Measurements from ENCODE around the gene DUSP15. TPM values are rescaled to one million over a fixed set of nuclear protein-coding genes. Genes with fewer than 3 reads are reported as not detected.

The DUSP15 gene
- total RNA-seq, 5 donors from 2014 or later (not counting 1 experiment from before 2014, with no cell fraction given) = not detected

DNA sequence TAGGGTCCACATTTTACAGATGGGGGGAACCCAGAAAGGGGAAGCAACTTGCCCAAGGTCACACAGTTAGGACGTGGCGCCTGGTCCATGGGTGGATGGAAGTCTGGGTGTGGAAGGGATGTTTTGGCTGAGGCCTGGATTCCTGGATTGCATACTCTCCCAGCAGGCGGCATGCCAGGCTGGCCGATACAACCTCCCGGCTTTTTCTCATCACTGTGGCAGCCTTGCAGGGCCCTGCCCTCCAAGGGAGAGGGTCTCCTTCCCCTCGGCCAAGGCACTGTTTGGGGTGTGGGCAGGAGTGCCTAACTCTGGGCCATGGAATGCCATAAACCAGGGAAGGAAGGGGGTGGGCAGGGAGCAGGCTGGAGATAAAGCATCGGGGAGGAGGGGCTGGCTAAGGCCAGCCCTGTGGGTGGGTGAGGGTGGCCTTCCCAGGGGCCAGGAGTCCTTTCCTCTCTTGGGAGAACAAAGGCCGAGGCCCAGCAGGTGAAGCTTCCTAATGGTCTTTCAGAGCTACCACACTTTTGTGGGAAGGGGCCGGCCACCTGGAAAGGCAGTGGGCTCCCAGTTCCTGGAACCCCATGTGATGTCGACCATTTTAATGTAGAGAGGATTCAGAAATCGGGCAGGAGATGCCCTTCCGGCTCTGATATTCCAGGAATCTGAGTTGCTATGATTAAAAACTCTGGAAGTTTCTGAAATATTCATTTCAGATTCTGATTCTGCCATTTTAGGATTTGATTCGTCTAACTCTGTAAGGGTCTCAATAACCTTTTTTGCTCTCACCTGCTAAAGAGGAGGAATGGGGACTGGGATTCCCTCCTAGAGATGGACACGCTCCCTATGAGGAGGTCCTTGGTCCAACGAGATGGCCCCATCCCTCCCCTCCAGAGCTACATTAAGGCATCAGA lies 29.2 kb downstream of the DUSP15 start:
- Mint-ChIP-seq H3K27me3 (no peaks in the 10 kb centered on the region), H3K9me3 (no peaks in the 10 kb centered on the region), H3K27ac (no peak overlapping the region), H3K4me3 (no peak overlapping the region), H3K4me1 (peaks cover 0 to 4% (median 1%) of the 10 kb centered on the region in 3 donors), H3K36me3 (no peaks in the 10 kb centered on the region)
- whole genome bisulfite sequencing (ENCODE audit: insufficient coverage) = 82% methylated on average over 10 of the region's 15 CpGs
- peaks cover 0 to 7% of the 10 kb centered on the region in 2 experiments for H3K4me1 ChIP-seq (ENCODE audit: control insufficient read depth in 1 of 2, extremely low read depth in 1 of 2, insufficient read depth in 2 of 2, low read length in 2 of 2)
- no peaks in the 10 kb centered on the region for H3K36me3 ChIP-seq (ENCODE audit: control insufficient read depth in 2 of 2, extremely low read depth in 1 of 2, insufficient read depth in 1 of 2, low read length in 1 of 2)
- no peak overlapping the region for H3K27ac ChIP-seq (ENCODE audit: low read length)
- no peak for ATAC-seq (replicated peaks in 1 of 4)
- ChIA-PET CTCF (interaction anchor here in 1 of 2 donors (0.6 kb wide), 1 partner anchor 10 kb away, joined by 3 read pairs; no protein-coding TSS in a partner anchor), POLR2A (no interaction called here)
- H3K9me3 ChIP-seq = no peaks in the 10 kb centered on the region
- no peak for DNase-seq
- H3K27me3 ChIP-seq (replicated peaks in 1 of 2; ENCODE audit: control insufficient read depth in 2 of 2, extremely low read depth in 1 of 2, insufficient read depth in 2 of 2, low read length in 1 of 2) = peaks cover 0 to 10% of the 10 kb centered on the region in 2 experiments
- no peak overlapping the region for H3K4me3 ChIP-seq (ENCODE audit: control insufficient read depth in 1 of 2, extremely low read depth in 1 of 2, low read length in 1 of 2)

- ChIA-PET CTCF (no interaction called here), POLR2A (interaction anchor here in 1 of 2 donors (0.5 kb wide), 1 partner anchor 993 kb away, joined by 9 read pairs; no protein-coding TSS in a partner anchor)
- DNase-seq (no peak), ATAC-seq (replicated peaks in 1 of 4) (no peak)
- no peak overlapping the region for H3K27ac Mint-ChIP-seq
- H3K36me3 Mint-ChIP-seq = no peaks in the 10 kb centered on the region
- no peak overlapping the region for H3K4me3 ChIP-seq (ENCODE audit: control insufficient read depth in 1 of 2, extremely low read depth in 1 of 2, low read length in 1 of 2)
- H3K9me3 ChIP-seq = no peaks in the 10 kb centered on the region
- no peak overlapping the region for H3K27ac ChIP-seq (ENCODE audit: low read length)
- no peak overlapping the region for H3K4me3 Mint-ChIP-seq
- no peaks in the 10 kb centered on the region for H3K27me3 Mint-ChIP-seq
- 100% methylated on average over 1 of the region's 5 CpGs for WGBS (ENCODE audit: insufficient coverage)
- no peaks in the 10 kb centered on the region for H3K36me3 ChIP-seq (ENCODE audit: control insufficient read depth in 2 of 2, extremely low read depth in 1 of 2, insufficient read depth in 1 of 2, low read length in 1 of 2)
- H3K4me1 Mint-ChIP-seq = peaks cover 0 to 10% (median 5%) of the 10 kb centered on the region in 3 donors
- H3K4me1 ChIP-seq (ENCODE audit: control insufficient read depth in 1 of 2, extremely low read depth in 1 of 2, insufficient read depth in 2 of 2, low read length in 2 of 2) = peaks cover 0 to 14% of the 10 kb centered on the region in 2 experiments
- H3K9me3 Mint-ChIP-seq = no peaks in the 10 kb centered on the region
- H3K27me3 ChIP-seq (replicated peaks in 1 of 2; ENCODE audit: control insufficient read depth in 2 of 2, extremely low read depth in 1 of 2, insufficient read depth in 2 of 2, low read length in 1 of 2) = peaks cover 0 to 8% of the 10 kb centered on the region in 2 experiments
These were observed 30.4 kb downstream of the DUSP15 start for GRCh38 chr20:31839782-31840487.

- peaks cover 0 to 11% of the 10 kb centered on the region in 2 experiments for H3K27me3 ChIP-seq (replicated peaks in 1 of 2; ENCODE audit: control insufficient read depth in 2 of 2, extremely low read depth in 1 of 2, insufficient read depth in 2 of 2, low read length in 1 of 2)
- H3K4me3 ChIP-seq (ENCODE audit: control insufficient read depth in 1 of 2, extremely low read depth in 1 of 2, low read length in 1 of 2) = no peak overlapping the region
- Mint-ChIP-seq H3K4me3 (no peak overlapping the region), H3K27ac (no peak overlapping the region), H3K36me3 (no peaks in the 10 kb centered on the region), H3K4me1 (peaks cover 0 to 11% (median 5%) of the 10 kb centered on the region in 3 donors), H3K9me3 (no peaks in the 10 kb centered on the region), H3K27me3 (no peaks in the 10 kb centered on the region)
- ChIA-PET POLR2A (no interaction called here), CTCF (interaction anchor here in 1 of 2 donors (0.9 to 1.2 kb wide), 2 partner anchors 15 to 75 kb away, joined by 3 read pairs; no protein-coding TSS in a partner anchor)
- H3K36me3 ChIP-seq (ENCODE audit: control insufficient read depth in 2 of 2, extremely low read depth in 1 of 2, insufficient read depth in 1 of 2, low read length in 1 of 2) = no peaks in the 10 kb centered on the region
- H3K9me3 ChIP-seq = no peaks in the 10 kb centered on the region
- peaks cover 0 to 14% of the 10 kb centered on the region in 2 experiments for H3K4me1 ChIP-seq (ENCODE audit: control insufficient read depth in 1 of 2, extremely low read depth in 1 of 2, insufficient read depth in 2 of 2, low read length in 2 of 2)
- WGBS (ENCODE audit: insufficient coverage) = 69% methylated on average over 3 of the region's 9 CpGs
- no peak overlapping the region for H3K27ac ChIP-seq (ENCODE audit: low read length)
- no peak for DNase-seq
- no peak for ATAC-seq (replicated peaks in 1 of 4)
These were observed 31.6 kb downstream of the DUSP15 start for GRCh38 chr20:31838646-31839292.

DNA sequence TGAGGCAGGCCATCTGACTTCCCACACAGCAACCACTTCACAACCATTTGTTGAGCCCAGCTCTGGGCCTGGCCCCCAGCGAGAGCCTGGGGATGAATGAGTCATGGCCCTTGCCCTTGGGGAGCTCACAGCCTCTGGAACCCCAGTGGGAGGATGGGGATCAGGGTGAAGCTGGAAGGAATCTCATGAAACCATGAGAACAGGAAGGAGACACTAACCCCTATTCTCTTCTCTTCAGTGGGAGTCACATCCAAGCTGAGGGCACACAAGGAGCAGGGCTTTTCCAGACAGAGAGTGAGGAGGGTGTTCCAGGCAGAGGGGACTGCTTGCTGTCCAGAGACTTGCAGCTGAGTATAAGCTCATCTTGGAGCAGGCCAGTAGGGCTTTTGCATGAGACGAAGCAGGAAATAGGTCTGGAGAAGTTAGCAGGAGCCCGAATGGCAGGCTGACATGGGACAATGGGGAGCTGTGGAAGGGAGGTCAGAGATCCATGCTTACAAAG lies 32.4 kb downstream of the DUSP15 start:
- H3K36me3 ChIP-seq (ENCODE audit: control insufficient read depth in 2 of 2, extremely low read depth in 1 of 2, insufficient read depth in 1 of 2, low read length in 1 of 2) = no peaks in the 10 kb centered on the region
- H3K9me3 ChIP-seq = no peaks in the 10 kb centered on the region
- DNase-seq = no peak
- no peak overlapping the region for H3K4me3 ChIP-seq (ENCODE audit: control insufficient read depth in 1 of 2, extremely low read depth in 1 of 2, low read length in 1 of 2)
- peaks cover 0 to 11% (median 5%) of the 10 kb centered on the region in 3 donors for H3K4me1 Mint-ChIP-seq
- H3K27ac Mint-ChIP-seq = no peak overlapping the region
- no peaks in the 10 kb centered on the region for H3K36me3 Mint-ChIP-seq
- no peak overlapping the region for H3K4me3 Mint-ChIP-seq
- WGBS (ENCODE audit: insufficient coverage) = 91% methylated on average over 2 of the region's 3 CpGs
- CTCF ChIA-PET = interaction anchor here in 1 of 2 donors (0.9 kb wide), 1 partner anchor 76 kb away, joined by 3 read pairs; no protein-coding TSS in a partner anchor
- H3K27ac ChIP-seq (ENCODE audit: low read length) = no peak overlapping the region
- H3K27me3 ChIP-seq (replicated peaks in 1 of 2; ENCODE audit: control insufficient read depth in 2 of 2, extremely low read depth in 1 of 2, insufficient read depth in 2 of 2, low read length in 1 of 2) = peaks cover 0 to 19% of the 10 kb centered on the region in 2 experiments
- peaks cover 0 to 14% of the 10 kb centered on the region in 2 experiments for H3K4me1 ChIP-seq (ENCODE audit: control insufficient read depth in 1 of 2, extremely low read depth in 1 of 2, insufficient read depth in 2 of 2, low read length in 2 of 2)
- no peaks in the 10 kb centered on the region for H3K9me3 Mint-ChIP-seq
- no peak for ATAC-seq (replicated peaks in 1 of 4)
- no peaks in the 10 kb centered on the region for H3K27me3 Mint-ChIP-seq
- POLR2A ChIA-PET = no interaction called here

DNA sequence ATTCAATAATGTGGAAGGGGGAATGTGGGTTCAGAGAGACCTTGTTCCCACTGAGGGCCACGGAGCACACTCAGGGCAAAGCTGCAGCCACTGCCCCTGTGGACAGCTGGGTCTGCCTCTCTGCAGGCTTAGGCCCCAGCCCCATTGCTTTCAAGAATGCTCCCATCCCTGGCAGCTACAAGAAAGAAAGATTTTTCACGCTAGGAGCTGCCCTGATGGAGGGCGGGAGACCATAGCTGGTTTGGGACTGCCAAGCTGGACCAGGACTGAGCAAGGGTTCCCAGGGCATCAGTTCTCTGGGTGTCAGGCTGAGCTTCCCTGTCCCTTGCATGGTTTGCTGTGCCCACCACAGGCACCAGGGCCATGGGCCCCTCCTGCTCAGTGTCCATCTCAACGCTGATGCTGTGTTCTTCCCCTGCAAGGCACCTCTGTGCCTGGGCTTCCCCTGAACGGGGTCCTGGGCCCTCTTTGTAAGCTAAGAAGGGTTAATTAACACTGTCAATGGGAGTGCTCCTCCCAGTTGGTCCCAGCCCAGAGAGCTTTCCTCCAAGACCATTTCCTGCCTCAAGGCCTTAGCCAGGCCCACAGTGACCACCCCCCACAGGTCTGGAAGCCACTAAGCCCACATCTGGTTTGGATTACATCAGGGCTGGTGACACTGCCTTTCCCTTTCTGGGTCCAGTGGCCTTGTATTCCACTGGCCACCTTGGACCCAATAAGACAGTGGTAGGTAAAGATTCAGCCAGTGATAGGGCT lies 33.3 kb downstream of the DUSP15 start:
- ATAC-seq (replicated peaks in 1 of 4) (no peak), DNase-seq (no peak)
- Histone ChIP-seq H3K27ac (ENCODE audit: low read length) (no peak overlapping the region), H3K9me3 (no peaks in the 10 kb centered on the region), H3K27me3 (replicated peaks in 1 of 2; ENCODE audit: control insufficient read depth in 2 of 2, extremely low read depth in 1 of 2, insufficient read depth in 2 of 2, low read length in 1 of 2) (peaks cover 0 to 19% of the 10 kb centered on the region in 2 experiments), H3K4me3 (ENCODE audit: control insufficient read depth in 1 of 2, extremely low read depth in 1 of 2, low read length in 1 of 2) (no peak overlapping the region), H3K4me1 (ENCODE audit: control insufficient read depth in 1 of 2, extremely low read depth in 1 of 2, insufficient read depth in 2 of 2, low read length in 2 of 2) (peaks cover 0 to 14% of the 10 kb centered on the region in 2 experiments), H3K36me3 (ENCODE audit: control insufficient read depth in 2 of 2, extremely low read depth in 1 of 2, insufficient read depth in 1 of 2, low read length in 1 of 2) (no peaks in the 10 kb centered on the region)
- POLR2A ChIA-PET = no interaction called here
- CTCF ChIA-PET = interaction anchor here in 1 of 2 donors (1.1 kb wide), 1 partner anchor 15 kb away, joined by 4 read pairs; no protein-coding TSS in a partner anchor
- Mint-ChIP-seq H3K4me3 (no peak overlapping the region), H3K4me1 (peaks cover 0 to 11% (median 5%) of the 10 kb centered on the region in 3 donors), H3K27me3 (no peaks in the 10 kb centered on the region), H3K9me3 (no peaks in the 10 kb centered on the region), H3K27ac (no peak overlapping the region), H3K36me3 (no peaks in the 10 kb centered on the region)
- 91% methylated on average over 3 of the region's 5 CpGs for WGBS (ENCODE audit: insufficient coverage)
